A673 (cell line): ENCODE measurements around the gene ELK4. TPM values are rescaled to one million over a fixed set of nuclear protein-coding genes. Genes with fewer than 3 reads are reported as not detected.
"Not testable (repeated sequence)": the region's sequence is repeated elsewhere in the genome, so short reads cannot be mapped to it uniquely, and the experiment has no call there.

Source experiments
- BruUV-seq: library from RNA; stranded (reverse); fragments of 400-500 nt; replicated peaks from 2 replicates; lab custom pipeline; 2021; lab: Mats Ljungman, UMichigan
- CTCF ChIA-PET: fragments of 300-600 bp; sonication (Branson Sonifier 250); formaldehyde crosslinking; loops from one replicate; lab custom pipeline; 2022; ENCODE audit warnings: antibody characterized with exemption; lab: Charles Lee
- POLR2A ChIA-PET: fragments of 300-600 bp; sonication (Branson Sonifier 250); formaldehyde crosslinking; loops from one replicate; lab custom pipeline; 2022; ENCODE audit warnings: antibody characterized with exemption; ENCODE audit not compliant: low non-redundant PET; lab: Charles Lee
- DNase-seq: peaks from one replicate; pipeline ENCODE4 v3.0.0-alpha.2; 2015; ENCODE audit warnings: low spot score
- H3K27ac ChIP-seq: fragments of 200-600 bp; sonication (generic); 2 replicates; pipeline ENCODE4 v1.5.1; 2016; ENCODE audit warnings: mixed run types, low read depth, mild to moderate bottlenecking, mixed read lengths, antibody characterized with exemption, low read length; ENCODE audit not compliant: poor library complexity, severe bottlenecking
- H3K27me3 ChIP-seq: fragments of 200-600 bp; sonication (generic); replicated peaks from 2 replicates; pipeline ENCODE4 v1.6.1; 2017; ENCODE audit warnings: mixed run types, low read depth, mild to moderate bottlenecking, mixed read lengths, antibody characterized with exemption, low read length; ENCODE audit not compliant: insufficient read depth, poor library complexity
- H3K36me3 ChIP-seq: fragments of 200-600 bp; sonication (generic); 2 replicates; pipeline ENCODE4 v1.6.1; 2016; ENCODE audit warnings: mixed run types, mild to moderate bottlenecking, mixed read lengths, antibody characterized with exemption, low read length; ENCODE audit not compliant: insufficient read depth, poor library complexity, severe bottlenecking
- H3K4me1 ChIP-seq: fragments of 200-600 bp; sonication (generic); 2 replicates; pipeline ENCODE4 v1.6.1; 2017; ENCODE audit warnings: mixed run types, mild to moderate bottlenecking, mixed read lengths, antibody characterized with exemption, low read length; ENCODE audit not compliant: insufficient read depth, poor library complexity, severe bottlenecking
- H3K4me3 ChIP-seq: fragments of 200-600 bp; sonication (generic); 2 replicates; pipeline ENCODE4 v1.5.1; 2016; ENCODE audit warnings: low read depth, mixed run types, mild to moderate bottlenecking, mixed read lengths, low read length; ENCODE audit not compliant: poor library complexity, severe bottlenecking
- H3K9me3 ChIP-seq: fragments of 200-600 bp; sonication (generic); 2 replicates; pipeline ENCODE4 v1.6.1; 2016; ENCODE audit warnings: mixed run types, low read depth, mild to moderate bottlenecking, mixed read lengths, antibody characterized with exemption, low read length; ENCODE audit not compliant: poor library complexity, severe bottlenecking
- EZH2 ChIP-seq: fragments of 200-600 bp; sonication (generic); IDR thresholded peaks from 2 replicates; pipeline ENCODE4 v1.6.1; 2017; ENCODE audit warnings: borderline replicate concordance, low read depth, mild to moderate bottlenecking, mixed read lengths, antibody characterized with exemption, low read length; ENCODE audit not compliant: poor library complexity, severe bottlenecking
- intact Hi-C: fragments of 100-400 bp; cut with micrococcal nuclease; formaldehyde crosslinking; loops from one replicate; pipeline ENCODE4 v1.10.0; 2022; ENCODE audit not compliant: unreplicated experiment
- total RNA-seq: library from RNA; stranded (reverse); gene quantifications from 2 replicates; pipeline ENCODE4 v1.2.3, GENCODE V29; 2021
- TF ChIP-seq, protein P1 (sequence below): fragments of 300-800, 200-600 bp; sonication (generic); conservative IDR thresholded peaks from 2 replicates; pipeline ENCODE4 v1.5.1; 2017; ENCODE audit warnings: low read depth, mild to moderate bottlenecking, antibody characterized with exemption, low read length, moderate library complexity, mixed read lengths

ELK4 gene
- total RNA-seq, 1 experiment from 2014 or later: 38.2 TPM

DNA sequence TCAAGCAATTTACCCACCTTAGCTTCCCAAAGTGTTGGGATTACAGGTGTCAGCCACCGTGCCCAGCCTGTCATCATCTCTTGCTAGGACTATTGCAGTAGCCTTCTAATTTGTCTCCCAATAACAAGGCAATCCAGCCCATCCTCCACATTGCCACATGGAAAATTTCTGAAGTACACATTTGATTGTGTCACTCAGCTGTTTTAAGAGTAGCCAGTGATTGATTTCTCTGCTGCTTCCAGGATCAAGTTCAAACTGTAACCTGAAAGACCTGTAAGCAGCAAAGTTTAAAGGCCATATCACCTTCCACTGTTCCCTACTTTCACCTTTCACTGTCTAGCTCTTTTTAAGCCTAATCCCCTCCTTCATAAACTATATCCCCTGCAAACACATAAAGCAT, 7.8 kb upstream of the ELK4 start:
- TF ChIP-seq EZH2: no peak
- no TSS peak for BruUV-seq
- H3K4me3 ChIP-seq: no peak overlapping the region
- ChIA-PET POLR2A (no interaction called here), CTCF (no interaction called here)
- peaks cover 13% of the 10 kb centered on the region for H3K27me3 ChIP-seq
- no peaks in the 10 kb centered on the region for H3K36me3 ChIP-seq
- intact Hi-C loops: loop anchor here (10.0 kb wide), 1 partner anchor 245 kb away; no protein-coding TSS in a partner anchor
- DNase-seq: no peak
- H3K9me3 ChIP-seq: no peaks in the 10 kb centered on the region
- H3K4me1 ChIP-seq: no peaks in the 10 kb centered on the region
- no peak overlapping the region for H3K27ac ChIP-seq

DNA sequence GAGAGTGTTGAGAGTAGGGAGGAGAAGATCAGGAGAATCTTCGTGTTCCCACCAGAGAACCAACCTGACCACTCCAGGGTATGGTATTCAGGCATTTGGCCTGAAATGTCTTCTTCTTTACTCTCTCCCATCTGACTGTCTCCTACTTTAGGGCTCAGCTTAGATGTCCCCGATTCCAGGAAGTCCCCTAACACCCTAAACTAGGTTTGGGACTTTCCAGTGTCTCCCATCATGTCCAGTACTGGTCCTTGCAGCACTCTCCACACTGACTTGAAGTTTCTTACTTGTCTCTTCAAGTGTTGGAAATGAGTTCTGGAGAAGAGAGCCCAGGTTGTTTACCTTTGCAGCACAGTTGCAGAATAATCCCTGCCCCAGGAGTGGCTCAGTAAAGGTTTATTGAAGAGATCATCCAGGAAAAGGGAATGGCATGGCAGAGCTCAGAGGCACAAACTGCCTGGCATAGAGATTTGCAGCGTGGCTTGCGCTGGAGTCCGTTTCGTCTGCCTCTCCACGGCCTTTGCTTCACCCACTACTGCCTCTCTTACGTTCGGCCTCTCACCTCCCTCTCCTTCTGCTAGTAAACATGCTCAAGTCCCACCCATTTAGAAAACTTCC, 6.2 kb upstream of the ELK4 start:
- CTCF ChIA-PET: interaction anchor here (0.6 kb wide), 1 partner anchor 47 kb away, joined by 3 read pairs; no protein-coding TSS in a partner anchor

DNA sequence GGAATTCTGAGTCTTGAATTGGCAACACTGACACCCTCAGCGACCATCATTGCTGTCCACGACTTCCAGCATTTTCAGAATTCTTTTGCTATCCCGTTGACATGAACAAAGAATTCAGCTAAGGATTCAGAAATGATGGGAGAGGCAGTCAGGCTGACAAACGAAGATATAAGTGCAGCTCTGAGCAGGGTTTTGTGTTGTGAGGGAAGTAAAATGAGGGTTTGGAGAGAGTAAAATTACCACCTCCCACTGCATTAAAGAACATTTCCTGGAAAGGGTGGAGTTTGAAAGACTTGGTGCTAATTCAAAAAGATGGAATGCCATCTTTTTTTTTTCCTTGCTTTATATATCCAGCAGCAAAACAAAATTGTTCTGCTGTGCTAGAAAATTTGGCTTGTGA, 4.9 kb upstream of the ELK4 start:
- Histone ChIP-seq H3K4me1 (no peaks in the 10 kb centered on the region), H3K27me3 (peaks cover 13% of the 10 kb centered on the region), H3K27ac (no peak overlapping the region), H3K4me3 (no peak overlapping the region), H3K36me3 (no peaks in the 10 kb centered on the region), H3K9me3 (no peaks in the 10 kb centered on the region)
- no peak for DNase-seq
- ChIA-PET POLR2A (no interaction called here), CTCF (no interaction called here)
- intact Hi-C loops: loop anchor here (10.0 kb wide), 1 partner anchor 242 kb away; no protein-coding TSS in a partner anchor
- TF ChIP-seq, protein P1, sequence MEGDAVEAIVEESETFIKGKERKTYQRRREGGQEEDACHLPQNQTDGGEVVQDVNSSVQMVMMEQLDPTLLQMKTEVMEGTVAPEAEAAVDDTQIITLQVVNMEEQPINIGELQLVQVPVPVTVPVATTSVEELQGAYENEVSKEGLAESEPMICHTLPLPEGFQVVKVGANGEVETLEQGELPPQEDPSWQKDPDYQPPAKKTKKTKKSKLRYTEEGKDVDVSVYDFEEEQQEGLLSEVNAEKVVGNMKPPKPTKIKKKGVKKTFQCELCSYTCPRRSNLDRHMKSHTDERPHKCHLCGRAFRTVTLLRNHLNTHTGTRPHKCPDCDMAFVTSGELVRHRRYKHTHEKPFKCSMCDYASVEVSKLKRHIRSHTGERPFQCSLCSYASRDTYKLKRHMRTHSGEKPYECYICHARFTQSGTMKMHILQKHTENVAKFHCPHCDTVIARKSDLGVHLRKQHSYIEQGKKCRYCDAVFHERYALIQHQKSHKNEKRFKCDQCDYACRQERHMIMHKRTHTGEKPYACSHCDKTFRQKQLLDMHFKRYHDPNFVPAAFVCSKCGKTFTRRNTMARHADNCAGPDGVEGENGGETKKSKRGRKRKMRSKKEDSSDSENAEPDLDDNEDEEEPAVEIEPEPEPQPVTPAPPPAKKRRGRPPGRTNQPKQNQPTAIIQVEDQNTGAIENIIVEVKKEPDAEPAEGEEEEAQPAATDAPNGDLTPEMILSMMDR: no peak
- no peak for TF ChIP-seq EZH2
- BruUV-seq: no TSS peak

More for the DNA sequence above, 6.2 kb upstream of the ELK4 start:
- Histone ChIP-seq H3K27ac (no peak overlapping the region), H3K4me1 (no peaks in the 10 kb centered on the region), H3K27me3 (peaks cover 13% of the 10 kb centered on the region), H3K4me3 (no peak overlapping the region), H3K36me3 (no peaks in the 10 kb centered on the region), H3K9me3 (no peaks in the 10 kb centered on the region)
- POLR2A ChIA-PET: interaction anchor here (0.6 kb wide), 1 partner anchor 16 kb away, joined by 9 read pairs; no protein-coding TSS in a partner anchor
- intact Hi-C loops: loop anchor here (10.0 kb wide), 1 partner anchor 243 kb away; no protein-coding TSS in a partner anchor
- no peak for TF ChIP-seq EZH2
- TF ChIP-seq, protein P1: no peak
- BruUV-seq: no TSS peak
- DNase-seq: no peak

DNA sequence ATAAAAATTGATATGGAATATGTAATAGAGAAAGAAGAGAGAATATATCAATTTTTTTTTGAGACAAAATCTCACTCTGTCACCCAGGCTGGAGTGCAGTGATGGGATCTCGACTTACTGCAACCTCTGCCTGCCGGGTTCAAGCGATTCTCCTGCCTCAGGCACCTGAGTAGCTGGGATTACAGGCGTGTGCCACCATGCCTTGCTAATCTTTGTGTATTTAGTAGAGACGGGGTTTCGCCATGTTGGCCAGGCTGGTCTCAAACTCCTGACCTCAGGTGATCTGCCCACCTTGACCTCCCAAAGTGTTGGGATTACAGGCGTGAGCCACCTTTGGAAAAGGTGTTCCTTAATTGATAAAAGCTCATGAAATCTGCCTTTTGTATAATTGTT, 4.3 kb upstream of the ELK4 start:
- intact Hi-C loops: loop anchor here (10.0 kb wide), 1 partner anchor 241 kb away; no protein-coding TSS in a partner anchor
- CTCF ChIA-PET: interaction anchor here (0.7 kb wide), 1 partner anchor 14 kb away, joined by 3 read pairs; no protein-coding TSS in a partner anchor
- H3K4me3 ChIP-seq, H3K27ac ChIP-seq, BruUV-seq, H3K9me3 ChIP-seq, POLR2A ChIA-PET, H3K4me1 ChIP-seq, H3K36me3 ChIP-seq, DNase-seq: not testable (repeated sequence)
- H3K27me3 ChIP-seq: peaks cover 13% of the 10 kb centered on the region
